ENCODE data around the gene LAG3. TPM values are rescaled to one million over a fixed set of nuclear protein-coding genes. Genes with fewer than 3 reads are reported as not detected.
A peak's percentile ranks its signal among the peaks of the same experiment; 100 is the strongest.

Gene LAG3
- total and polyA plus RNA-seq, 10 of the 15 experiments (the other 5 are each of a cell fraction or from before 2014, with no cell fraction given), result 0.52 to 4.2 (median 1.0) TPM; not detected in 1

GRCh38 chr12:6819106-6820030 lies 47.0 kb downstream of the LAG3 start:
- in situ Hi-C loops (cut with MboI) (no loop called here), intact Hi-C loops (cut with micrococcal nuclease; ENCODE audit: unreplicated experiment) (no loop called here)
- SMC1A ChIA-PET (ENCODE audit: uncharacterized antibody, unreplicated experiment), result interaction anchor here (1.5 to 2.0 kb wide), 2 partner anchors 7 to 39 kb away, joined by 6 read pairs; no protein-coding TSS in a partner anchor

DNA sequence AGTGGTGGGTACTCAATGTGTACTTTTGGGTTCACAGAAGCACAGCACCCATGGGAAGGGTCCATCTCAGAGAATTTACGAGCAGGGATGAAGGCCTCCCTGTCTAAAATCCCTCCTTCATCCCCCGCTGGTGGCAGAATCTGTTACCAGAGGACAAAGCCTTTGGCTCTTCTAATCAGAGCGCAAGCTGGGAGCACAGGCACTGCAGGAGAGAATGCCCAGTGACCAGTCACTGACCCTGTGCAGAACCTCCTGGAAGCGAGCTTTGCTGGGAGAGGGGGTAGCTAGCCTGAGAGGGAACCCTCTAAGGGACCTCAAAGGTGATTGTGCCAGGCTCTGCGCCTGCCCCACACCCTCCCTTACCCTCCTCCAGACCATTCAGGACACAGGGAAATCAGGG lies 47.8 kb downstream of the LAG3 start:
- H3K36me3 ChIP-seq (ENCODE audit: control insufficient read depth in 2 of 2, insufficient read depth in 2 of 2, low read length in 1 of 2), result no peaks in the 10 kb centered on the region
- ChIA-PET POLR2A (interaction anchor here (0.9 kb wide), 1 partner anchor 12 kb away, joined by 3 read pairs; no protein-coding TSS in a partner anchor), CTCF (interaction anchor here (0.9 to 1.3 kb wide), 3 partner anchors 10 to 97 kb away, joined by 3 to 4 read pairs (median 3); partner anchors contain the start of gene COPS7A), RAD21 (ENCODE audit: unreplicated experiment) (interaction anchor here (1.4 kb wide), 1 partner anchor 10 kb away, joined by 5 read pairs; no protein-coding TSS in a partner anchor), SMC1A (ENCODE audit: uncharacterized antibody, unreplicated experiment) (interaction anchor here (1.5 to 2.0 kb wide), 2 partner anchors 8 to 40 kb away, joined by 6 read pairs; no protein-coding TSS in a partner anchor)
- intact Hi-C loops (cut with micrococcal nuclease; ENCODE audit: unreplicated experiment) (no loop called here), in situ Hi-C loops (cut with MboI) (no loop called here)
- no peaks in the 10 kb centered on the region for H3K9me3 ChIP-seq (replicated peaks; ENCODE audit: control insufficient read depth, insufficient read depth, low read length)
- 22% methylated on average over 5 of the region's 5 CpGs for WGBS (ENCODE audit: insufficient coverage, insufficient replicate concordance, low lambda C conversion rate, missing lambda C conversion rate)
- H4K20me1 ChIP-seq (ENCODE audit: control insufficient read depth, insufficient read depth), result no peaks in the 10 kb centered on the region
- no peak overlapping the region for H3K27ac ChIP-seq (ENCODE audit: control insufficient read depth, insufficient read depth)
- ATAC-seq, result no peak
- peaks cover 5 to 22% of the 10 kb centered on the region in 2 experiments for H3K27me3 ChIP-seq (replicated peaks in 1 of 2; ENCODE audit: control insufficient read depth in 2 of 2, insufficient read depth in 2 of 2, low read length in 1 of 2)
- H3K79me2 ChIP-seq (ENCODE audit: control insufficient read depth, insufficient read depth, low read length), result no peaks in the 10 kb centered on the region
- no peak for DNase-seq (ENCODE audit: low read depth, low spot score)
- H3K4me3 ChIP-seq, result no peak overlapping the region
- H3K9ac ChIP-seq (ENCODE audit: control insufficient read depth, insufficient read depth, low read length), result no peak overlapping the region
- no peak for FAIRE-seq
- no peak overlapping the region for H3K4me2 ChIP-seq (ENCODE audit: control insufficient read depth, insufficient read depth)
- no peaks in the 10 kb centered on the region; the same call in 1 of the 2 replicates for H3K4me1 ChIP-seq (ENCODE audit: control insufficient read depth, insufficient read depth, low read length)
- H2AFZ ChIP-seq (ENCODE audit: control insufficient read depth, low read depth, low read length), result no peak overlapping the region
- BruUV-seq (replicated peaks), result no TSS peak
- TF ChIP-seq FOS (IDR thresholded peaks at IDR 0.05; ENCODE audit: borderline replicate concordance, extremely low read depth, insufficient read length), result no peak
- no peak for TF ChIP-seq MEF2B (IDR thresholded peaks at IDR 0.05; ENCODE audit: partially characterized antibody, poor library complexity, severe bottlenecking)
- TF ChIP-seq CBFB (IDR thresholded peaks at IDR 0.05; ENCODE audit: low read depth), result no peak
- no peak for TF ChIP-seq KLF5 (IDR thresholded peaks at IDR 0.05; ENCODE audit: partially characterized antibody)
- TF ChIP-seq NFXL1 (IDR thresholded peaks at IDR 0.05; ENCODE audit: borderline replicate concordance), result no peak
- no peak for TF ChIP-seq RAD51 (IDR thresholded peaks at IDR 0.05)
- no peak for TF ChIP-seq RB1 (IDR thresholded peaks at IDR 0.05; ENCODE audit: borderline replicate concordance)
- no peak for TF ChIP-seq BRCA1 (IDR thresholded peaks at IDR 0.05; ENCODE audit: low read depth, low read length)
- TF ChIP-seq TARDBP (IDR thresholded peaks at IDR 0.05; ENCODE audit: borderline replicate concordance), result no peak
- no peak for TF ChIP-seq CHD2 (IDR thresholded peaks at IDR 0.05; ENCODE audit: borderline replicate concordance, low read depth, low read length)
- no peak for TF ChIP-seq SUZ12 (IDR thresholded peaks at IDR 0.05; ENCODE audit: unreplicated experiment)
- TF ChIP-seq ZNF217 (IDR thresholded peaks at IDR 0.05), result no peak
- TF ChIP-seq TCF3 (IDR thresholded peaks at IDR 0.05; ENCODE audit: borderline replicate concordance, insufficient read depth, low read depth, low read length), result no peak

More at GRCh38 chr12:6819106-6820030, 47.0 kb downstream of the LAG3 start:
- Histone ChIP-seq H3K4me1 (ENCODE audit: control insufficient read depth, insufficient read depth, low read length) (no peaks in the 10 kb centered on the region; the same call in 1 of the 2 replicates), H3K36me3 (ENCODE audit: control insufficient read depth in 2 of 2, insufficient read depth in 2 of 2, low read length in 1 of 2) (no peaks in the 10 kb centered on the region), H3K27ac (ENCODE audit: control insufficient read depth, insufficient read depth) (no peak overlapping the region), H4K20me1 (ENCODE audit: control insufficient read depth, insufficient read depth) (no peaks in the 10 kb centered on the region), H3K9me3 (replicated peaks; ENCODE audit: control insufficient read depth, insufficient read depth, low read length) (no peaks in the 10 kb centered on the region), H3K4me2 (ENCODE audit: control insufficient read depth, insufficient read depth) (no peak overlapping the region), H2AFZ (ENCODE audit: control insufficient read depth, low read depth, low read length) (no peak overlapping the region), H3K4me3 (no peak overlapping the region), H3K79me2 (ENCODE audit: control insufficient read depth, insufficient read depth, low read length) (no peaks in the 10 kb centered on the region), H3K9ac (ENCODE audit: control insufficient read depth, insufficient read depth, low read length) (no peak overlapping the region), H3K27me3 (replicated peaks in 1 of 2; ENCODE audit: control insufficient read depth in 2 of 2, insufficient read depth in 2 of 2, low read length in 1 of 2) (peaks cover 5 to 17% of the 10 kb centered on the region in 2 experiments)
- DNase-seq (ENCODE audit: low read depth, low spot score), result no peak
- peak; percentile 26; the same call in 2 of the 3 replicates for ATAC-seq
- FAIRE-seq, result no peak
- ChIA-PET RAD21 (ENCODE audit: unreplicated experiment) (no interaction called here), CTCF (interaction anchor here (1.0 to 1.3 kb wide), 4 partner anchors 11 to 66 kb away, joined by 3 to 5 read pairs (median 4); partner anchors contain the start of gene MLF2), POLR2A (interaction anchor here (0.6 to 0.9 kb wide), 2 partner anchors 10 to 11 kb away, joined by 3 to 4 read pairs; no protein-coding TSS in a partner anchor)
- TF ChIP-seq NR2C1 (IDR thresholded peaks at IDR 0.05) (no peak), KAT2A (conservative IDR thresholded peaks at IDR 0.05; ENCODE audit: control insufficient read depth, low read depth, low read length) (no peak), DPF2 (IDR thresholded peaks at IDR 0.05) (no peak), ATF7 (IDR thresholded peaks at IDR 0.05; ENCODE audit: low read depth) (no peak), RFX5 (IDR thresholded peaks at IDR 0.05; ENCODE audit: low read depth, low read length) (no peak), ZNF24 (IDR thresholded peaks at IDR 0.05) (no peak), MYC (IDR thresholded peaks at IDR 0.05; ENCODE audit: insufficient read depth, insufficient read length, insufficient replicate concordance, low read length, severe bottlenecking) (no peak)
- WGBS (ENCODE audit: insufficient coverage, insufficient replicate concordance, low lambda C conversion rate, missing lambda C conversion rate), result 34% methylated on average over 12 of the region's 13 CpGs
- no TSS peak for BruUV-seq (replicated peaks)

All from GM12878 (cell line).